Stimulated activated CD4-positive, alpha-beta T cell treated with anti-CD3 and anti-CD28 coated beads, Interleukin-2, amount 100 ng/mL, for 24 hours (primary cell): Measurements from ENCODE around the gene STRBP.

Experiments
- DNase-seq, 2 donors: peaks; one replicate each; pipeline ENCODE4 v3.0.0-alpha.2; 2020

STRBP gene

GRCh38 chr9:123120953-123121352 is 147.4 kb downstream of the STRBP start:
- DNase-seq = no peak

- DNase-seq = no peak
Observed at GRCh38 chr9:123120131-123120530, 148.3 kb downstream of the STRBP start.

DNA sequence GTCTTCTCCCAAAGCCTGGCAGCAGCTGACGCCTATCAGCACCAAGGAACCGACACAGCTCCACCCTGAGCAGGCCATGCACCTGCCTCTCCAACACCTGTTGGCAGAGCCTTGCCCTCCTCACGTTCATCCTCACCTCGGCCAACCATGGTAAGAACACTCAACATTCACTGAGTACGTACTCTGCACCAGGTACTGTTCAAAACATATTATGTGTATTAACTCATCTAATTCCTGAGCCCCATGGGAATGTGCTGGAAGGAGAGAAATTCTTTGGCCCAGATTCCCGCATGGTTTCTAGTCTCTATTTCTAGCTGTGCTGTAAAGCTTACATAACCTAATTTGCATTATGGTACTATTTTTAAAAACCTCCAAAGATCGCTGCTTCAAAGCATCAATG is 148.8 kb downstream of the STRBP start:
- no peak for DNase-seq

- no peak for DNase-seq
Observed at GRCh38 chr9:123116036-123116435, 152.3 kb downstream of the STRBP start.

- no peak for DNase-seq
Observed at GRCh38 chr9:123115146-123115913, 153.1 kb downstream of the STRBP start.

- DNase-seq = no peak
Observed at GRCh38 chr9:123113185-123113584, 155.2 kb downstream of the STRBP start.

DNA sequence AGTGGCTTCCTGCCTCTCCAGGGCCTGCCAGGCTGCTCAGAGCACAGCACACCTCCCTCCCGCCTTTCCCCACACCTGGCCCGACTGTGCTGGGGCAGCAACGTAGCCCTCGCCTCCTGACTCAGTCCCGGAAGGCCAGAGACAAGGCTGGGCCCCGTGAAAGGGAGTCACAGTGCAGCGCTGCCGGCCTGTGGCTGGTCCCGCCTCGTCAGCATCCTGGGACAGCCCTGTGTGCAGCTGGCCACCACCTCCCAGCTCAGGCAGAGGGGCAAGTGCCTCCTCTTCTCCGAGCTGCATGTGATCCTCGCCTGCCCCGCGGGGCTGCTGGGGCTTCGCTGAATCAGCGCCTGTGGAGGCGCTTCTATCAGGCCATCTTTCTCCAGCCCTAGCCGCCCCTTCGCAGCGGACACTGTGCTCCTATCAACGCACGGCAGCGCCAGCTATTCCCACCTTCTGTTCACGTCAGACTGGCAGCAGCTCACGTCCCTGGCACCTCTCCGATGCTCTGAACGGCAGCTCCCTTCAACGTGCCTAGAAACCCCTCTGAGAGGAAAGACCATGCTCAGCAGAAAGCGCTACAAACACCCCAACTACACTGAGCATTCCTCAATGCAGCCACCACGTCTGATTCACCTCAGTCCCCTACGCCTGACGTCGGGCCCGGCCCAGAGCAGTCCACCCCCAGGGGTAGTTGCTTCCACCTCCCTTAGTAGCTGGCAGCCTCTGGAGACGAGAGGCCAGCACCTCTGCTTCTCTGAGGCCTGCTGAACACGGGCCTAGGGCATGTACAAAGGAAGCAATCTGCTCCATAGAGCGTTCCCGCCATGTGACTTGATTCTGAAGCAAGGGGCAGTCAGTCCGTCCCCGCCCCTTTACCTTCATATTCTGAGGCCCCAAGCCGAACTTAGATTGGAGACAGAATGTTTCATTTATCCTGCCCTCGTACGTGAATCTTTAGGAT is 156.1 kb downstream of the STRBP start:
- peak in 1 of 2 donors; percentile 19 for DNase-seq

GRCh38 chr9:123111427-123112014 is 156.9 kb downstream of the STRBP start:
- no peak for DNase-seq

DNA sequence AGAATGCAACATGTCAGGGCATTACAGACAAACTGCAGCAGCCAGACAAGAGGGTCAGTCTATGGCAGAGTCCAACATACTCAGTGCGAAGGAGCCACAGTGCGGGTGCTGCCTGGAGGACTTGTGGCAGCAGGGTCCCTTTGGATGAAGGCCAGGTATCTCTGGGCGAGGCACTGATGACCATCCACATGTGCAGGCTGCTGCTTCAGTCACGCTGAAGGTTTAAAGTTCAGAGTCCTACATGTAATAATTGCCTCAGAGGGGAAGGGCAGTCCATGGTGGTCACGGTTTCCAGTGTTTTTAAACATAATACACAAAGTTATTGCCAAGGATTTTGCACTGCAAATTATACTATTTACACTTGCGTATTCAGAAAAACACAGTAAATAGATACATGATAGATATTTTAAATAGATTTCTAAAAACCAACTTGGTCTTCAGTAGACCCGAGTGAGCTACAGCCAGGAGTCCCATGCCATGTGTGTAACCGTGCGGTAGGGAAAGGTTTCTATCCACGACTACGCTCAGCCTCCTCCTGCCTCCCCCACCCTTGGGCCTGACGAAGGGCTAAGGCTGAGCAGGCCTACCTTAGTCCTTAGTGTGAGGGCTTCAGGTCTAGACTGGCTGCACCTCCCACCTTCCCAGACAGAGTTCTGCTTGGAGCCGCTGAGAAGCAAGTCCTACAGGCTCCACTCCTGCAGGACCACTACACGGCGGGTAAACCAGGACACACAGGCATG is 158.7 kb downstream of the STRBP start:
- no peak for DNase-seq

- DNase-seq = no peak
Observed at GRCh38 chr9:123108976-123109375, 159.4 kb downstream of the STRBP start.

DNA sequence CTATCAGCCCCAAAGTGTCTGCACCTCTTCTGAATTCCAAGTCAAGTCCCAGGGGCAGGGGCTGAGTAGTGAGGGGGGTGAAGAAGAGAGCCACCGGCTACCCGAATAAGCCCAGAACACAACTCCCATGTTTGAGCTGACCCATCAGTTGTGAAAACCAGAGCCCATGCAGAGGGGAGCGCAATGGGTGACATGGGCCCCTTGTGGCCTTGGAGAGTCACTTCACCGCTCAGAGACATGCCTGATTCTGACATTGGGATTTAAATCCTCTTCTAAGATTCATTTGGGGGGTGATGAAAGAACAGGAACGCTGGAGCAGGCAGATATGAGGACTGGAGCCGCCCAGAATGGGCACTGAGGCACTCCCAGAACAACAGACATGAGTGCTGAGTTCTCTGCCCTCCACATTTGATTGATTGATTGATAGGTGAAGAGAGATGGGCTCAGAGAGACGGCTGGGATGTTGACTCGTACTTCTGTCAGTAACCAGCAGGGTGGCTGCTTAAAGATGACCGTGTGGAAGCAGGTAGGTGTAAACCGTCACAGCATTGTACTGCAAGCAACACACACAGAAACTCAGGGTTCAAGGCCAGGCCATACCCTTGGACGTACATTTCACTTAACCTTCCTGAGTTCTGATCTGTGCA is 160.6 kb downstream of the STRBP start:
- no peak for DNase-seq

DNA sequence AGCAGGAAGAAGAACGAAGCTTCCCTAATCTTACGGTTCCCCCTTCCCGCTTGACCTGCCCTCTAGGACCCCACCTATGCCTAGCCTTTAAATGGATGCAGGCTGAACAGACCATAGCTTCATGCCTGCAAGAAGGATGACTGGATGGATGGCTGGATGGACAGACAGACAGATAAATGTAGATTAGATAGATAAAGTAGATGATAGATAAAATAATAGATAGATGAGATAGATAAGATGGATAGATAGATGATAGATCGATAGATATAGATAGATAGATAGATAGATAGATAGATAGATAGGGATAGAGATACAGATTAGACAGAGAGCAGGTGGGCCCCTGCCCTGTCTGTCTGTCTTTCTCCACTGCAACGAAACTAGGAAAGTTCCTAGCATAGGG is 162.9 kb downstream of the STRBP start:
- no peak for DNase-seq

DNA sequence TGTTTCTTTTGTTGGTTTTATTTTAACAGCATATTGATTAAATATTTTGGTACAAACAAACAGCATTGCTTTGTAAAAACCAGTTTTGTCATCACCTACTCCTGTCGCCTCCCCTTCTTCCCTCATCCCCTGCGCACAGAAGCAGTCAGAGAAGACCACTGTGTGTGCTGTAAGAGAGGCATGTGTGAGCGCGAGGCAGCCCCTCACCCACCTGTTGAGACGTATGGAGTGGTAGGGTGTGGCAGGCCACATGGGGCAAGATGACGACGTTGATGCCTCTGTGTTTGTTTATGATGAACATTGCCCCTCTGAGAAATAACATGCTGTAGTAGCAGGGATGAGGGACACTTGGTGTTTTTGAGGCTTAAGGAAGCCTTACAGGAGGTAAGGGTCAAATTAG is 163.6 kb downstream of the STRBP start:
- no peak for DNase-seq

DNA sequence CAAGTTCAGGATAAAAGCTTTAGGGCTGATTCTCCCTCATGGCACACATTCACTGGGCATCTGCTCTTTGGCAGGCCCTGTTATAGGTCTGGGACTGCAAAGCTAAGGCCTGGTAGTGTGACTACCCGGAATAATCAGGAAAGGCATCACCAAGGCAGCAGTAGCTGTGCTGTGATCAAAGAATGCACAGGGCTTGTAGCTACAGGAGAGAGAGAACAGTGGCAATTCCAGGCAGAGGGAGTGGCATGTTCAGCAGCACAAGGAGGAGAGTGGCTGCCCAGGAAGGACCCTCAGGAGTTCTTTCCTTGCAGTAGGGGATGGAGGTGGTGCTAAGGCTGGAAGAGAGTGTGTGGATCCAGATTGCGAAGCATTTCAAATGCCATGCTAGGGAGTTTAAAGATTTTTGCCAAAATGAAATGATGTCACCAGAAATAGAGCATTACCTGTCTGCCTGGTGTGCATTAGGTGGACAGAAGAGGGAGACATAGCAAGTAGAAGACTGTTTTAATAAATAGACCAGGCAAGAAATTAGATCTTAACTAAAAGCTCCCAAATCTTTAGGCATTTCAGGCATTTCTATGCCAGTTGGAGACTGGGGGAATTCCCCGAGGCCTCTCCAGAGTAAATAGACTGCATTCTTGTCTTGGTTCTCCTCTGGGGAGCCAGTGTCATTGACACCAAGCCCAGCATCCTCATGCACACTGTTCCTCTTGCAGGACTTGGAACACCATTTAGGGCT is 165.8 kb downstream of the STRBP start:
- DNase-seq = no peak

GRCh38 chr9:123099548-123099947 is 168.8 kb downstream of the STRBP start:
- DNase-seq = no peak

DNA sequence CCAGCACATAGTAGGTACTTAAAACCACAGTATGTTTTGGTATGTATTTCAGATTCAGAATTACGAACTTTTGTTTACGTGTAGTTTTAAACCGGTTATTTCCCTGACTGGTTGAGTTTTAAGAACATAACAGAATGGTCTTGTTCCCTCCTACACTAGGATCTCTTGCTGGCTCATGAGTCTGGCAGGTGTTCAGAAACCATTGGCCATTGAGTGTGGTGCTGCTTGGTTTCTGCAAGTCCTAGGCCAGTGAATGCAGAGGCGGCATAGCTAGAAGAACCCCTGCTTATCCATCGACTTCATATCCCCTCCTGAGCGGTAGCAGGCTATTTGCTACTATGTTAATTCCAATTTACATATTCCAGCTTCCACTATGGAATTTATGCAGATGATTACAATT is 169.3 kb downstream of the STRBP start:
- no peak for DNase-seq

- DNase-seq = no peak
Observed at GRCh38 chr9:123098096-123098459, 170.3 kb downstream of the STRBP start.

DNA sequence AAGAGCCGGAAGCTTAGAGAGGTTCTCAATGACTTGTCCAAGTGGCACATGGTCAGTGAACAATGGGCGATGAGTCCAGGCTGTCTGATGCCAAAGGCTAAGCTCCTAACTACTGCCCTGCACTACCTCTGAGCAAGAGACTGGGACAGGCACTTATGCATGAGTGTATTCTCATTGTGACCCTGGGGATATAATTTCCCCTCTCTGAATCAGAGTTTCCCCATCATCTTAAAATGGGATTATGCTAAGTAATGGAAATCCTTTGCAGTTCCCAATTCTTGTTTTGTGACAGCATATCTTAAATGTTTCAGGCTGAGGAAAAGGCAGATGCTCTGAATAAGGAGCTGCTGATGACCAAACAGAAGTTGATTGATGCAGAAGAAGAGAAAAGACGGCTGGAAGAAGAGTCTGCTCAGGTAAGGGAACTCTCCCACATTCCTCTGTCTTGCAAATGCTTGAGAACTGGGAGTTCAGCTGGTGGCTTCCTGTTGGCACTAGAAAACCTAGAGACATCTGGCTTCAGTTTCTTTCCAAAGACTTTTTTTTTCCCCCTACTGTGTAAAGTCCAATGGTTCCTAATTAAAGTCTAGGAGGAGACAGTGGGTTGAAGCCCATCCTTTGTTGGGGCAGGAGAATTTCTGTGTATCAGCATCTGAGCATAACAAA is 170.8 kb downstream of the STRBP start:
- no peak for DNase-seq

DNA sequence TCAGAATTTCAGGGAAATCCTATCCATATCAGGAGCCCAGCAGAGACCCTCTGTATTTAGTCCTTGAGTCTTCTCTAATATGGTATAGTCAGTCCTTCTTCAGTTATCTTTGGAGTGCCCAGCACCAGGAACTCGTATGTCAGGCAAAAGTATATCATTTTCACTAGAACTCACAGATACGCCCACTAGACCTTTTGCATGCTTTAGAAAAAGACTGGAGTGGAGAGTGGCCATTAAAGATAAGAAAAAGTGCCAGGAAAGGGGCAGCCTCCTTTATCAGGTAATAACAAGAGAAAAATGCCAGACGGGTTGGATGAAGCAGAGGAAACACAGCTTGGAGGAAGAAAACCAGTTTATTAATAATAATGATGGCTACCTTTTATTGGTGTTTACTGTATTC is 171.4 kb downstream of the STRBP start:
- no peak for DNase-seq

DNA sequence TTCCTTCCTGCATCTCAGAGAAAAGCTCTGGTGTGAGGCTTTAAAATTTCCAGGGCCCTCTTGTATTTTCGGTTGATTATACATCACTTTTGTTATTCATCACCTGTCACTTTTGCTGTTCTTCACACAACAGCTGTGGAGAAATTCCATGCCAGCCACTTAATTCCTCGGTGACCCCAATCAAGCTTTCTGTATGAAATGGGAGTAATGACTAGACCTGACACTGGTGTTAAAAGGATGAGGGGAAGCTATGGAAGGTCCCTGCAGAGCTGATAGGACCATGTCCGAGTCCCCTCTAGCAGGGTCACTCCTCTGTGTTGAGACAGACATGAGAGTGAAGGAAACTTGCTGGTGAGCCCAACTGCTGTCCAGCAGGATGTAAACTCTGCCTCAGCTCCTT is 175.2 kb downstream of the STRBP start:
- no peak for DNase-seq

DNA sequence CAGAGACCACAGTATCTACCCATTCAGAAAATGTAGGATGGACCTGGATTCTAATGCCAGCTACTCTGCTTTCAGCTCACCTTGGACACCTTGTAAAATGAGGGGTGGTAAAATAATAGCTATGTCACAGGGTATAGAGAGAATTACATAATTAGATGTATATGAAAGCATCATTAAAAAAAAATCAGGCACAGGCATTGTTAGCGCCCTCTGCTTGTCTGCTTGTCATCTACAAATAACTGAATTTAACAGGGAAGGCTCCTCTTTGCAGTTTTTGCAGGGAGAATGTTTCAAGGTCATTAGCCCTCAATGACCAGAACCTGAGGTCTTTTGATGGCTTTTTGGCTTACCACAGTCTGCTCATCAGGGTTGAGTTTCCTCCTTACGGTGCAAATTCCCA is 176.9 kb downstream of the STRBP start:
- no peak for DNase-seq
